Astrocyte (in vitro differentiated cells and primary cell): ENCODE results near the gene L3MBTL4. TPM values are rescaled to one million over a fixed set of nuclear protein-coding genes. Genes with fewer than 3 reads are reported as not detected.

Experiments used
- DNase-seq: peaks from one replicate; pipeline ENCODE4 v3.0.0-alpha.2; 2010; ENCODE audit warnings: low read depth
- FAIRE-seq: peaks from 2 replicates; lab custom pipeline; 2011; peaks lifted over from hg19 to GRCh38; lab: Jason Lieb, UNC
- H2AFZ ChIP-seq: 2 replicates; pipeline ENCODE4 v1.6.0; 2012; ENCODE audit warnings: low read depth, low read length, inconsistent platforms
- H3K27ac ChIP-seq: 2 replicates; pipeline ENCODE4 v1.5.1; 2011; ENCODE audit warnings: low read depth, low read length, inconsistent platforms
- H3K27me3 ChIP-seq: 2 replicates; pipeline ENCODE4 v1.6.0; 2011; ENCODE audit warnings: low read length, inconsistent platforms; ENCODE audit not compliant: insufficient read depth
- H3K36me3 ChIP-seq: 2 replicates; pipeline ENCODE4 v1.5.1; 2011; ENCODE audit warnings: low read length, inconsistent platforms; ENCODE audit not compliant: insufficient read depth
- H3K4me1 ChIP-seq: 2 replicates; pipeline ENCODE4 v1.5.1; 2011; ENCODE audit warnings: low read length, inconsistent platforms; ENCODE audit not compliant: insufficient read depth
- H3K4me2 ChIP-seq: 2 replicates; pipeline ENCODE4 v1.6.0; 2012; ENCODE audit warnings: low read length, inconsistent platforms
- H3K4me3 ChIP-seq: 2 replicates; pipeline ENCODE4 v1.5.1; 2011; ENCODE audit warnings: low read depth, mild to moderate bottlenecking, low read length, inconsistent platforms; ENCODE audit not compliant: insufficient read depth
- H3K79me2 ChIP-seq: 2 replicates; pipeline ENCODE4 v1.6.0; 2012; ENCODE audit warnings: mild to moderate bottlenecking, low read length, inconsistent platforms; ENCODE audit not compliant: insufficient read depth
- H3K9ac ChIP-seq: 2 replicates; pipeline ENCODE4 v1.6.0; 2012; ENCODE audit warnings: mild to moderate bottlenecking, low read length, inconsistent platforms
- H3K9me3 ChIP-seq: 2 replicates; pipeline ENCODE4 v1.5.1; 2012; ENCODE audit warnings: low read depth, mild to moderate bottlenecking, low read length, inconsistent platforms; ENCODE audit not compliant: insufficient read depth
- H4K20me1 ChIP-seq: 2 replicates; pipeline ENCODE4 v1.6.0; 2012; ENCODE audit warnings: low read length, inconsistent platforms; ENCODE audit not compliant: insufficient read depth
- H3K27ac Mint-ChIP-seq: one replicate; pipeline ENCODE4 v1.8.0; 2021; ENCODE audit warnings: mild to moderate bottlenecking, mixed read lengths; ENCODE audit not compliant: unreplicated experiment
- H3K27me3 Mint-ChIP-seq: one replicate; pipeline ENCODE4 v1.8.0; 2021; ENCODE audit warnings: low read depth, mixed read lengths; ENCODE audit not compliant: unreplicated experiment
- H3K36me3 Mint-ChIP-seq: one replicate; pipeline ENCODE4 v1.8.0; 2021; ENCODE audit warnings: low read depth, mixed read lengths; ENCODE audit not compliant: unreplicated experiment
- H3K4me1 Mint-ChIP-seq: one replicate; pipeline ENCODE4 v1.8.0; 2021; ENCODE audit warnings: low read depth, mixed read lengths; ENCODE audit not compliant: unreplicated experiment
- H3K4me3 Mint-ChIP-seq: one replicate; pipeline ENCODE4 v1.8.0; 2021; ENCODE audit warnings: mild to moderate bottlenecking, moderate library complexity, mixed read lengths; ENCODE audit not compliant: unreplicated experiment
- H3K9me3 Mint-ChIP-seq: one replicate; pipeline ENCODE4 v1.8.0; 2021; ENCODE audit warnings: mild to moderate bottlenecking, mixed read lengths; ENCODE audit not compliant: unreplicated experiment
- EZH2 ChIP-seq: IDR thresholded peaks from 2 replicates; pipeline ENCODE4 v1.6.1; 2012; ENCODE audit warnings: mild to moderate bottlenecking, low read length, inconsistent platforms; ENCODE audit not compliant: insufficient read depth
- total RNA-seq: library from RNA; stranded (reverse); gene quantifications from 2 replicates; pipeline ENCODE4 v1.2.1, GENCODE V29; 2021
- TF ChIP-seq, protein P1 (sequence below): IDR thresholded peaks from 2 replicates; pipeline ENCODE4 v1.5.1; 2011; ENCODE audit warnings: low read depth, mild to moderate bottlenecking, inconsistent platforms, low read length, moderate library complexity; ENCODE audit not compliant: insufficient read depth

L3MBTL4 gene
- total RNA-seq, 1 donor from 2014 or later, result 0.52 TPM

DNA sequence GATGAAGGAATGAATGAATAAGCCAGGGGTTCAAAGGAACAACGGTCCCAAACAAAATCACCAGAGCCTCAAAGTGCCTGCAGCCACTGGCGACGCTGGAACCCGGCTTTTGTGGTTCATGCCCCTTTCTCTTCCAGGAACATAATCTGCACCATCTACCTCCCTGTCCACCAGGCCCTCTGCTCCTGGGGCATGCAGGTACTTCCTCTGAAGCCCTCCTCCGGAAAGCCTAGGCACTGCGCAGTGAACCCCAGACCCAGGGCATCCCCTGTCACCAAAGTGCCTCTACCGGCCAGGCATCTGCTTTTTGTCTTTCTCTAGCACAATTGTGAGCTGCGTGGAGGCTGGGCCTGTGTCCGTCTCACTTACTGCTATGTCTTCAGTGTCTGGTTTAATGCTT, 420.8 kb downstream of the L3MBTL4 start:
- peaks cover 4% of the 10 kb centered on the region for H3K27me3 Mint-ChIP-seq
- peaks cover 2% of the 10 kb centered on the region for H3K27me3 ChIP-seq
- DNase-seq, result no peak
- H2AFZ ChIP-seq, result no peak overlapping the region
- peaks cover 11% of the 10 kb centered on the region for H3K4me1 Mint-ChIP-seq
- H3K36me3 ChIP-seq, result no peaks in the 10 kb centered on the region
- no peak overlapping the region for H3K4me3 Mint-ChIP-seq
- no peaks in the 10 kb centered on the region for H3K9me3 ChIP-seq
- no peak overlapping the region for H3K27ac Mint-ChIP-seq
- H3K9ac ChIP-seq, result no peak overlapping the region
- peaks cover 7% of the 10 kb centered on the region for H3K9me3 Mint-ChIP-seq
- no peak overlapping the region for H3K4me3 ChIP-seq
- no peaks in the 10 kb centered on the region for H4K20me1 ChIP-seq
- H3K4me1 ChIP-seq, result no peaks in the 10 kb centered on the region
- no peaks in the 10 kb centered on the region for H3K79me2 ChIP-seq
- no peak for FAIRE-seq
- H3K4me2 ChIP-seq, result no peak overlapping the region
- TF ChIP-seq, protein P1, sequence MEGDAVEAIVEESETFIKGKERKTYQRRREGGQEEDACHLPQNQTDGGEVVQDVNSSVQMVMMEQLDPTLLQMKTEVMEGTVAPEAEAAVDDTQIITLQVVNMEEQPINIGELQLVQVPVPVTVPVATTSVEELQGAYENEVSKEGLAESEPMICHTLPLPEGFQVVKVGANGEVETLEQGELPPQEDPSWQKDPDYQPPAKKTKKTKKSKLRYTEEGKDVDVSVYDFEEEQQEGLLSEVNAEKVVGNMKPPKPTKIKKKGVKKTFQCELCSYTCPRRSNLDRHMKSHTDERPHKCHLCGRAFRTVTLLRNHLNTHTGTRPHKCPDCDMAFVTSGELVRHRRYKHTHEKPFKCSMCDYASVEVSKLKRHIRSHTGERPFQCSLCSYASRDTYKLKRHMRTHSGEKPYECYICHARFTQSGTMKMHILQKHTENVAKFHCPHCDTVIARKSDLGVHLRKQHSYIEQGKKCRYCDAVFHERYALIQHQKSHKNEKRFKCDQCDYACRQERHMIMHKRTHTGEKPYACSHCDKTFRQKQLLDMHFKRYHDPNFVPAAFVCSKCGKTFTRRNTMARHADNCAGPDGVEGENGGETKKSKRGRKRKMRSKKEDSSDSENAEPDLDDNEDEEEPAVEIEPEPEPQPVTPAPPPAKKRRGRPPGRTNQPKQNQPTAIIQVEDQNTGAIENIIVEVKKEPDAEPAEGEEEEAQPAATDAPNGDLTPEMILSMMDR, result no peak
- TF ChIP-seq EZH2, result no peak
- no peaks in the 10 kb centered on the region for H3K36me3 Mint-ChIP-seq
- H3K27ac ChIP-seq, result no peak overlapping the region

DNA sequence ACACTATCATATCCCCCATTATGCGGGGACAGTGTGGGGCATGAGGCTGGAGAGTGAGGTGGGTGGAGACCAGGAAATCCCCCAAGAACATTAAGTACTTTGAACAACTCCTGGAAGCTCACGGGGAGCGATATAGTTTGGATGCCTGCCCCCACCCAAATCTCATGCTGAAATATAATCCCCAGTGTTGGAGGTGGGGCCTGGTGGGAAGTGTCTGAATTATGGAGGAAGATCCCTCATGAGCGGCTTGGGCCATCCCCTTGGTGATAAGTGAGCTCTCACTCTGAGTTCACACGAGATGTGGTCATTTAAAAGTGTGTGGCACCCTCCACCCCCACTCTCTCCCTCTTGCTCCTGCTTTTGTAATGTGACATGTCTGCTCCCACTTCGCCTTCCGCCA, 422.3 kb downstream of the L3MBTL4 start:
- no peaks in the 10 kb centered on the region for H3K4me1 ChIP-seq
- H3K9me3 ChIP-seq, result no peaks in the 10 kb centered on the region
- H3K4me3 ChIP-seq, result no peak overlapping the region
- Mint-ChIP-seq H3K36me3 (no peaks in the 10 kb centered on the region), H3K9me3 (peaks cover 7% of the 10 kb centered on the region), H3K4me3 (no peak overlapping the region), H3K27ac (peak overlapping the region; percentile 56), H3K27me3 (peaks cover 4% of the 10 kb centered on the region), H3K4me1 (peaks cover 6% of the 10 kb centered on the region)
- DNase-seq (no peak), FAIRE-seq (no peak)
- H3K4me2 ChIP-seq, result no peak overlapping the region
- TF ChIP-seq, protein P1, result no peak
- no peak for TF ChIP-seq EZH2
- H4K20me1 ChIP-seq, result no peaks in the 10 kb centered on the region
- no peak overlapping the region for H2AFZ ChIP-seq
- peaks cover 2% of the 10 kb centered on the region for H3K27me3 ChIP-seq
- no peak overlapping the region for H3K9ac ChIP-seq
- H3K79me2 ChIP-seq, result no peaks in the 10 kb centered on the region
- H3K27ac ChIP-seq, result no peak overlapping the region
- H3K36me3 ChIP-seq, result no peaks in the 10 kb centered on the region

DNA sequence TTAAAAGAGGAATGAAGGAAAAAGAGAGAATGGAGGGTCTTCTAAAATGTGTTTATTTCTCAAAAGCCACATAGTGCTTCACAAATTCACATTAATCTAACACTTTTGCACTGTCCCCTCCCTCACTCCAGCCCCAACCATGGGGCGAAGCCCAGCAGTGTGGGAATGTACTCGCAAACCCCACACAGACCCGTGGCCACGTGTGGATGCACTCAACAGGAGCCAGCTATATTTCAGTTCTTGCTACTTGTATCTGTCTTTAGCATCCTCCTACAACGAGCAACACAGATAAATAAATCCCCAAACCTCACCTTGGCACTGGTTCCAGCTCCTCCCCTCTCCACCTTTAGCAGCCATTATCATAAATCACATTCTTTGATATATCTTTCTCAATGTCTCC, 427.5 kb downstream of the L3MBTL4 start:
- TF ChIP-seq EZH2, result no peak
- TF ChIP-seq, protein P1, result no peak
- H3K27me3 Mint-ChIP-seq, result peaks cover 16% of the 10 kb centered on the region
- Histone ChIP-seq H3K36me3 (no peaks in the 10 kb centered on the region), H3K4me3 (no peak overlapping the region), H3K4me1 (no peaks in the 10 kb centered on the region), H3K27me3 (peaks cover 3% of the 10 kb centered on the region), H3K79me2 (no peaks in the 10 kb centered on the region), H4K20me1 (no peaks in the 10 kb centered on the region), H3K4me2 (no peak overlapping the region), H3K9ac (no peak overlapping the region), H3K9me3 (no peaks in the 10 kb centered on the region), H3K27ac (no peak overlapping the region), H2AFZ (no peak overlapping the region)
- FAIRE-seq (no peak), DNase-seq (no peak)
- no peak overlapping the region for H3K27ac Mint-ChIP-seq
- H3K4me1 Mint-ChIP-seq, result no peaks in the 10 kb centered on the region
- peaks cover 2% of the 10 kb centered on the region for H3K9me3 Mint-ChIP-seq
- no peak overlapping the region for H3K4me3 Mint-ChIP-seq
- no peaks in the 10 kb centered on the region for H3K36me3 Mint-ChIP-seq
